Osteoblast (primary cell): ENCODE measurements around the gene OSM. TPM values are rescaled to one million over a fixed set of nuclear protein-coding genes. Genes with fewer than 3 reads are reported as not detected.

Experiments used
- DNase-seq: peaks from one replicate; pipeline ENCODE4 v3.0.0; 2011; ENCODE audit warnings: low spot score, mixed read lengths; ENCODE audit not compliant: insufficient read length; ENCODE audit errors: missing footprints
- H2AFZ ChIP-seq: 2 replicates; pipeline ENCODE4 v1.6.0; 2011; ENCODE audit warnings: mild to moderate bottlenecking, low read length
- H3K27ac ChIP-seq: 2 replicates; pipeline ENCODE4 v1.5.1; 2011; ENCODE audit warnings: mild to moderate bottlenecking, low read depth, low read length, moderate library complexity
- H3K27me3 ChIP-seq: 2 replicates; pipeline ENCODE4 v1.6.0; 2012; ENCODE audit warnings: mild to moderate bottlenecking, control low read depth, inconsistent platforms, low read length, moderate library complexity; ENCODE audit not compliant: insufficient read depth
- H3K36me3 ChIP-seq: 2 replicates; pipeline ENCODE4 v1.5.1; 2011; ENCODE audit warnings: mild to moderate bottlenecking, low read length, control low read depth, moderate library complexity; ENCODE audit not compliant: insufficient read depth
- H3K4me1 ChIP-seq: 2 replicates; pipeline ENCODE4 v1.5.1; 2011; ENCODE audit warnings: mild to moderate bottlenecking, low read length, control low read depth, moderate library complexity; ENCODE audit not compliant: insufficient read depth
- H3K4me2 ChIP-seq: 2 replicates; pipeline ENCODE4 v1.6.0; 2011; ENCODE audit warnings: mild to moderate bottlenecking, low read length; ENCODE audit not compliant: insufficient read depth
- H3K4me3 ChIP-seq: fragments of 200-600 bp; sonication (generic); 3 replicates; pipeline ENCODE4 v1.5.1; 2012; ENCODE audit warnings: mild to moderate bottlenecking, low read length, inconsistent platforms; ENCODE audit not compliant: insufficient read depth
- H3K79me2 ChIP-seq: 2 replicates; pipeline ENCODE4 v1.6.0; 2012; ENCODE audit warnings: mild to moderate bottlenecking, low read length, control low read depth, inconsistent platforms; ENCODE audit not compliant: insufficient read depth
- H3K9me3 ChIP-seq: 2 replicates; pipeline ENCODE4 v1.5.1; 2011; ENCODE audit warnings: low read depth, low read length, control low read depth
- H4K20me1 ChIP-seq: 2 replicates; pipeline ENCODE4 v1.6.0; 2012; ENCODE audit warnings: mild to moderate bottlenecking, low read length, control low read depth; ENCODE audit not compliant: insufficient read depth
- total RNA-seq: library from RNA; depleted of rRNA; stranded (reverse); fragments of >200 nt; gene quantifications from 2 replicates; pipeline ENCODE4 v1.2.3, GENCODE V29; 2012
- TF ChIP-seq, protein P1 (sequence below): IDR thresholded peaks from 2 replicates; pipeline ENCODE4 v1.5.1; 2011; ENCODE audit warnings: mild to moderate bottlenecking, low read depth, low read length, moderate library complexity; ENCODE audit errors: extremely low read depth

The OSM gene
- total RNA-seq, 1 donor, result not detected

DNA sequence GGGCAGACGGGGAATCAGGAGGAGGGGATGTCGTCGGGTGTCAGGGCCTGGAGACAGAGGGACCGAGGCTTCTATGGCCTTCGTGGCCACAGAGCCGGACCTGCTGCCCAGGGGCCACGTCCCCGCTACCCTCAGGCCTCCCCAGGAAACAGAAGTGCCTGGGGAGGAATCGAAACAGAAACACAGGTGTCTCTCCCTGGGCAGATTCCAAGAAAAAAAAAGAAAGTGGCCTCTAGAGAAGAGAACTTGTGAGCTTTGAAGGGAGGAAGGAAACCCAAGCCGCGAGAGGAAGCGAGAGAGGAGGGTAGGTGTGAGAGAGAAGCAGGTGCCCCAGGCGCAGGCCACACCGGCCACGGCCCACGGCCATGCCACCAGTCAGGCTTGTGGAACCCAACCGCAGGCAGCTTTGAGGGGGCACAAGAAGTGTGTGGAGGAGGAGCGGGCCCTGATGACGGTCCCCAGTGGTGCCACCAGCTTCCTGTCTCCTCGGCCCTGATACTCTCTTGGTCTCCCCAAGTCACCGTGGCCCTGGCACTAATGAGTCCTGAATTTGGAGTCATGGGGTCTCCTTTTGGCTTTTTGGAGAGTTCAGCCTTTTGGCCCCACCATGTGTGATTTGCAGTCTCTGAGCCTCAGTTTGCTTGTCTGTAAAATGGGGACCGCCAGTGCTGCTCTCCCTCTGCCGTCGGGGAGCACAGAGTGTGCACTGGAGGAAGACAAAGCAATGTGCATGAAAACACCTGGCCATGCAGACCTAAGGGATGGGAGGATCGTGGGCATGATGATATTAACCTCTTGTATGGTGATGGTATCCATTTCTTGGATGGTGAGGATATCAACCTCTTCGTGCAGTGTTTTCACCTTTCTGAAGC, 45.3 kb downstream of the OSM start:
- no peaks in the 10 kb centered on the region for H3K27me3 ChIP-seq
- H3K4me3 ChIP-seq, result no peak overlapping the region
- no peaks in the 10 kb centered on the region for H3K79me2 ChIP-seq
- H3K9me3 ChIP-seq, result no peaks in the 10 kb centered on the region
- no peaks in the 10 kb centered on the region for H3K36me3 ChIP-seq
- no peak overlapping the region for H3K27ac ChIP-seq
- no peaks in the 10 kb centered on the region for H4K20me1 ChIP-seq
- H3K4me2 ChIP-seq, result no peak overlapping the region
- H2AFZ ChIP-seq, result no peak overlapping the region
- H3K4me1 ChIP-seq, result peaks cover 29% of the 10 kb centered on the region
- no peak for DNase-seq
- TF ChIP-seq, protein P1, sequence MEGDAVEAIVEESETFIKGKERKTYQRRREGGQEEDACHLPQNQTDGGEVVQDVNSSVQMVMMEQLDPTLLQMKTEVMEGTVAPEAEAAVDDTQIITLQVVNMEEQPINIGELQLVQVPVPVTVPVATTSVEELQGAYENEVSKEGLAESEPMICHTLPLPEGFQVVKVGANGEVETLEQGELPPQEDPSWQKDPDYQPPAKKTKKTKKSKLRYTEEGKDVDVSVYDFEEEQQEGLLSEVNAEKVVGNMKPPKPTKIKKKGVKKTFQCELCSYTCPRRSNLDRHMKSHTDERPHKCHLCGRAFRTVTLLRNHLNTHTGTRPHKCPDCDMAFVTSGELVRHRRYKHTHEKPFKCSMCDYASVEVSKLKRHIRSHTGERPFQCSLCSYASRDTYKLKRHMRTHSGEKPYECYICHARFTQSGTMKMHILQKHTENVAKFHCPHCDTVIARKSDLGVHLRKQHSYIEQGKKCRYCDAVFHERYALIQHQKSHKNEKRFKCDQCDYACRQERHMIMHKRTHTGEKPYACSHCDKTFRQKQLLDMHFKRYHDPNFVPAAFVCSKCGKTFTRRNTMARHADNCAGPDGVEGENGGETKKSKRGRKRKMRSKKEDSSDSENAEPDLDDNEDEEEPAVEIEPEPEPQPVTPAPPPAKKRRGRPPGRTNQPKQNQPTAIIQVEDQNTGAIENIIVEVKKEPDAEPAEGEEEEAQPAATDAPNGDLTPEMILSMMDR, result no peak

DNA sequence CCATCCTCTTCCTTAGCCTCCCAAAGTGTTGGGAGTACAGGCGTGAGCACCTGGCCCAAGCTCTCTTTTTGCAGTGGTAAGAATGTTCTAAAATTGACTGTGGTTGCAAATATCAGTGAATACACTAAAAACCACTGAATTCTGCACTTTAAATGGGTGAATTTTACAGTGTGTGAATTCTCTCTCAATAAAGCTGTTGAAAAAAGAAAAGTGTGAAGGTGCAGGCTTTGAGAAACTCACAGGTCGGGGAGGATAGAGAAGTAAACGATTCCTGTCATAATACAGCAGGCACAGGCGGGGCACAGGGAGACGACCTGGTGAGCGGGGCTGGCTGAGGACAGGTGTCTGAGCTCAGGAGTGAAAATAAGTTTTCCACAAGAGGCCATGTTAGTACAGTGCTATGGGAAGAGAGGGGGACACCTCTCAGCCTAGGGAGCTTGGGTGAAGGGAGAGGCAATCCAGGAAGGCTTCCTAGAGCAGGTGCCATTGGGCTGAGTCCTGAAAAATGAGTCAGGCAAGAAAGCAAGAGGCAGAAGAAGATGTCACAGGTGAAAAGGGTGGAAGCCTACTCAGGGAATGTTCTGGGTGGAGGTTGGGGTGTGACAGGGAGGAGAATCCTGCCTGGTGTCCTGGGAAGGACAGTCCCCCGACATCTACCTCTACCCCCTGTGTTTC, 46.2 kb downstream of the OSM start:
- H3K36me3 ChIP-seq, result no peaks in the 10 kb centered on the region
- no peak overlapping the region for H3K4me2 ChIP-seq
- H3K27ac ChIP-seq, result no peak overlapping the region
- H3K79me2 ChIP-seq, result no peaks in the 10 kb centered on the region
- no peaks in the 10 kb centered on the region for H3K9me3 ChIP-seq
- H3K4me1 ChIP-seq, result peaks cover 29% of the 10 kb centered on the region
- no peak for DNase-seq
- no peak overlapping the region for H2AFZ ChIP-seq
- no peaks in the 10 kb centered on the region for H3K27me3 ChIP-seq
- H3K4me3 ChIP-seq, result no peak overlapping the region
- TF ChIP-seq, protein P1, result no peak
- no peaks in the 10 kb centered on the region for H4K20me1 ChIP-seq

- Histone ChIP-seq H3K27ac (no peak overlapping the region), H3K27me3 (no peaks in the 10 kb centered on the region), H2AFZ (no peak overlapping the region), H3K4me1 (peaks cover 28% of the 10 kb centered on the region), H3K36me3 (no peaks in the 10 kb centered on the region), H4K20me1 (no peaks in the 10 kb centered on the region), H3K4me3 (no peak overlapping the region), H3K79me2 (no peaks in the 10 kb centered on the region), H3K4me2 (no peak overlapping the region), H3K9me3 (no peaks in the 10 kb centered on the region)
- TF ChIP-seq, protein P1, result no peak
- no peak for DNase-seq
Measured at GRCh38 chr22:30219668-30220278, 46.9 kb downstream of the OSM start.
